ENCODE data around the gene DBH. TPM values are rescaled to one million over a fixed set of nuclear protein-coding genes. Genes with fewer than 3 reads are reported as not detected.

DBH gene
- total RNA-seq, 1 experiment from 2014 or later, result not detected

DNA sequence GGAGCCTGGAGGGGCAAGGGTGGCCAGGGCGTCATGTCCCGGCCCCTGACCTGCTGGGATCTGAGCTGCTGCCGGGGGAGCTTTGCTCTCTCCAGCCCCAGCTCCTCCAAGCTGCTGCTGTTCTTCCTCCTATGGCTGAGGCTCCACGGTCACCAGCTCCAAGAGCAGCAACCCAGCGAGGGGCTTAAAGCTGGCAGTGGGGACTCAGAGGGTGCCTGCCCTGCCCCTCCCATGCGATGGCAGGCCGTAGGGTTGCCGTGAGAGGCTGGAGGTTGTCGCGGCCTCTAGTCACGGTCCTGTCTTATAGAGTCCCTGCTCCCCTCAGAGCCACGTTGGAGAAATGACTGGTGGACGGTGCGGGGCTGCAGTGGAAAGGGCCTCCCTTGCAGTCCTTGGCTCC is 19.5 kb downstream of the DBH start:
- TF ChIP-seq, protein P1, sequence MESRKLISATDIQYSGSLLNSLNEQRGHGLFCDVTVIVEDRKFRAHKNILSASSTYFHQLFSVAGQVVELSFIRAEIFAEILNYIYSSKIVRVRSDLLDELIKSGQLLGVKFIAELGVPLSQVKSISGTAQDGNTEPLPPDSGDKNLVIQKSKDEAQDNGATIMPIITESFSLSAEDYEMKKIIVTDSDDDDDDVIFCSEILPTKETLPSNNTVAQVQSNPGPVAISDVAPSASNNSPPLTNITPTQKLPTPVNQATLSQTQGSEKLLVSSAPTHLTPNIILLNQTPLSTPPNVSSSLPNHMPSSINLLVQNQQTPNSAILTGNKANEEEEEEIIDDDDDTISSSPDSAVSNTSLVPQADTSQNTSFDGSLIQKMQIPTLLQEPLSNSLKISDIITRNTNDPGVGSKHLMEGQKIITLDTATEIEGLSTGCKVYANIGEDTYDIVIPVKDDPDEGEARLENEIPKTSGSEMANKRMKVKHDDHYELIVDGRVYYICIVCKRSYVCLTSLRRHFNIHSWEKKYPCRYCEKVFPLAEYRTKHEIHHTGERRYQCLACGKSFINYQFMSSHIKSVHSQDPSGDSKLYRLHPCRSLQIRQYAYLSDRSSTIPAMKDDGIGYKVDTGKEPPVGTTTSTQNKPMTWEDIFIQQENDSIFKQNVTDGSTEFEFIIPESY (IDR thresholded peaks at IDR 0.05; ENCODE audit: extremely low read depth, insufficient replicate concordance, low read length), result no peak
- TF ChIP-seq SP1 (IDR thresholded peaks at IDR 0.05; ENCODE audit: low read depth) (no peak), YY1 (IDR thresholded peaks at IDR 0.05; ENCODE audit: extremely low read depth, insufficient replicate concordance, low read depth, low read length) (no peak)
- Histone ChIP-seq H3K27me3 (ENCODE audit: insufficient read depth, low read length) (no peaks in the 10 kb centered on the region), H3K9me2 (ENCODE audit: insufficient read depth) (no peaks in the 10 kb centered on the region), H3K9ac (ENCODE audit: low read length) (no peak overlapping the region), H3K4me1 (ENCODE audit: control insufficient read depth in 1 of 2, insufficient read depth in 2 of 2, low read length in 2 of 2) (peaks cover 17 to 20% of the 10 kb centered on the region in 2 experiments), H4K20me1 (ENCODE audit: insufficient read depth) (no peaks in the 10 kb centered on the region), H3K9me3 (ENCODE audit: control insufficient read depth in 1 of 2, insufficient read depth in 1 of 2, low read depth in 1 of 2, low read length in 2 of 2) (no peaks in the 10 kb centered on the region), H3K79me2 (ENCODE audit: insufficient read depth, low read length) (no peaks in the 10 kb centered on the region), H3K4me3 (replicated peaks in 1 of 2; ENCODE audit: low read depth in 1 of 2, low read length in 2 of 2) (no peak overlapping the region), H3K27ac (ENCODE audit: low read depth, low read length) (no peak overlapping the region), H2AFZ (ENCODE audit: low read depth, low read length, poor library complexity, severe bottlenecking) (no peak overlapping the region), H3K36me3 (ENCODE audit: control insufficient read depth in 1 of 2, insufficient read depth in 2 of 2, low read length in 2 of 2) (no peaks in the 10 kb centered on the region), H3K4me2 (ENCODE audit: low read length) (no peak overlapping the region)
- ChIA-PET RAD21 (ENCODE audit: low non-redundant PET in 1 of 2, low total read pairs in 2 of 2, uncharacterized antibody in 2 of 2, unreplicated experiment in 2 of 2) (no interaction called here), CTCF (no interaction called here), POLR2A (no interaction called here)
- intact Hi-C loops (cut with micrococcal nuclease), result no loop called here
- ATAC-seq, result no peak
- no peak for DNase-seq (ENCODE audit: low read depth, low spot score)
- BruUV-seq (replicated peaks), result no TSS peak

DNA sequence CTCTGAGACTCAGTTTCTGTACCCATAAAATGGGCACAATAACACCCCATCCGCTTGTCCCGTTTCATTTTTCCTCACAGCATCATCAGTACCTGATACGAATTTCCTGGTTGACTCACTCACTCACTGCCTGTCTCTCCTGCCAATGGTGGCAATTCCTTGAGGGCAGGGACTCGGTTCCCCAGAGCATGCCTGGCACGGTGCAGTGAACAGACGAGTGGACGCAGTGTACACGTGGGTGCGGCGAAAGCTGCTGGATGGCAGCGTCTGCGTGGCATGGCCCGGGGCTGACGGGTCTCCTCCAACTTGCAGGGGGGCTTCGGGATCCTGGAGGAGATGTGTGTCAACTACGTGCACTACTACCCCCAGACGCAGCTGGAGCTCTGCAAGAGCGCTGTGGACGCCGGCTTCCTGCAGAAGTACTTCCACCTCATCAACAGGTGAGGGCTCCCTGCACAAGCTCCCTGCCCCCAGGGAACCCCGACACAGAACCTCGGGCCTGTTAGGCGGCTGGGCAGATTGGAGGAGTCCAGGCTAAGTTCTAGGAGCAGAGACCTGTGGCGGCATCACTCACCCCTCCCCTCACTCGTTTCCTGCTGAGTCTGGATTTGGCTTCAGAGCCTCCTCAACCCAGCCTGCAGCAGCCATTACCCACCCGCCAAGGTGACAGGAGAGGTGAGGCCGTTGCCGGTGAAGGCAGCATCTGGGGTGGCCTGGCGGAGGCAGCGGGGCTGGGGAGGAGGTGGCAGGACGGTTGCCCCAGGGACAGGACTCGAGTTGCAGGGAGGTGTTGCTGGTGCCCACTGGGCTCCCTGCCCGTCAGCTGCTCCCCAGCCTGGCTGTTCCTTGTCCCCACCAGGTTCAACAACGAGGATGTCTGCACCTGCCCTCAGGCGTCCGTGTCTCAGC is 20.3 kb downstream of the DBH start:
- RAD21 ChIA-PET (ENCODE audit: low non-redundant PET in 1 of 2, low total read pairs in 2 of 2, uncharacterized antibody in 2 of 2, unreplicated experiment in 2 of 2), result no interaction called here
- TF ChIP-seq POLR2AphosphoS5 (IDR thresholded peaks at IDR 0.05; ENCODE audit: low read depth, low read length) (no peak), ZFX (IDR thresholded peaks at IDR 0.05) (no peak), SRF (IDR thresholded peaks at IDR 0.05; ENCODE audit: low read depth) (no peak), ELF1 (IDR thresholded peaks at IDR 0.05; ENCODE audit: borderline replicate concordance, low read depth) (no peak), EGR1 (IDR thresholded peaks at IDR 0.05; ENCODE audit: low read depth) (no peak), ZNF274 (IDR thresholded peaks at IDR 0.05; ENCODE audit: low read depth, low read length) (no peak), RAD21 (IDR thresholded peaks at IDR 0.05; ENCODE audit: low read depth) (no peak), POLR2A (IDR thresholded peaks at IDR 0.05; ENCODE audit: borderline replicate concordance, extremely low read depth, insufficient read depth, insufficient read length) (no peak), YY1 (IDR thresholded peaks at IDR 0.05; ENCODE audit: extremely low read depth, insufficient replicate concordance, low read depth, low read length) (no peak), JUND (IDR thresholded peaks at IDR 0.05) (no peak), FOSL1 (IDR thresholded peaks at IDR 0.05; ENCODE audit: low read depth) (no peak), TCF7L2 (IDR thresholded peaks at IDR 0.05; ENCODE audit: borderline replicate concordance, extremely low read depth, insufficient read depth, insufficient read length) (no peak)
- TF ChIP-seq, protein P2, sequence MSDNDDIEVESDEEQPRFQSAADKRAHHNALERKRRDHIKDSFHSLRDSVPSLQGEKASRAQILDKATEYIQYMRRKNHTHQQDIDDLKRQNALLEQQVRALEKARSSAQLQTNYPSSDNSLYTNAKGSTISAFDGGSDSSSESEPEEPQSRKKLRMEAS (IDR thresholded peaks at IDR 0.05), result no peak

More for the DNA sequence above, 20.3 kb downstream of the DBH start:
- Histone ChIP-seq H4K20me1 (ENCODE audit: insufficient read depth) (no peaks in the 10 kb centered on the region), H3K9me2 (ENCODE audit: insufficient read depth) (no peaks in the 10 kb centered on the region), H3K79me2 (ENCODE audit: insufficient read depth, low read length) (no peaks in the 10 kb centered on the region), H3K4me3 (replicated peaks in 1 of 2; ENCODE audit: low read depth in 1 of 2, low read length in 2 of 2) (no peak overlapping the region), H3K27me3 (ENCODE audit: insufficient read depth, low read length) (no peaks in the 10 kb centered on the region), H3K4me1 (ENCODE audit: control insufficient read depth in 1 of 2, insufficient read depth in 2 of 2, low read length in 2 of 2) (peaks cover 17 to 20% of the 10 kb centered on the region in 2 experiments), H3K27ac (ENCODE audit: low read depth, low read length) (no peak overlapping the region), H3K36me3 (ENCODE audit: control insufficient read depth in 1 of 2, insufficient read depth in 2 of 2, low read length in 2 of 2) (no peaks in the 10 kb centered on the region), H3K9ac (ENCODE audit: low read length) (no peak overlapping the region), H2AFZ (ENCODE audit: low read depth, low read length, poor library complexity, severe bottlenecking) (no peak overlapping the region), H3K9me3 (ENCODE audit: control insufficient read depth in 1 of 2, insufficient read depth in 1 of 2, low read depth in 1 of 2, low read length in 2 of 2) (no peaks in the 10 kb centered on the region), H3K4me2 (ENCODE audit: low read length) (no peak overlapping the region)
- POLR2A ChIA-PET, result no interaction called here
- intact Hi-C loops (cut with micrococcal nuclease), result no loop called here
- CTCF ChIA-PET, result no interaction called here
- ATAC-seq, result no peak
- BruUV-seq (replicated peaks), result no TSS peak
- no peak for DNase-seq (ENCODE audit: low read depth, low spot score)
